Neural cell (in vitro differentiated cells): ENCODE measurements around the gene ADORA2A.

Source experiments
- CTCF ChIP-seq: fragments of 450-650 bp; IDR thresholded peaks from 2 replicates; pipeline ENCODE4 v1.5.1; 2014; ENCODE audit warnings: antibody characterized with exemption, mild to moderate bottlenecking, moderate library complexity; ENCODE audit not compliant: poor library complexity, severe bottlenecking
- EZH2 ChIP-seq: fragments of 200-600, 300-800 bp; shearing (Covaris generic), sonication (generic); IDR thresholded peaks from 2 replicates; pipeline ENCODE4 v1.6.1; 2014; ENCODE audit warnings: antibody characterized with exemption, low read length, borderline replicate concordance, mild to moderate bottlenecking; ENCODE audit not compliant: insufficient read depth, poor library complexity, severe bottlenecking
- POLR2AphosphoS5 ChIP-seq: IDR thresholded peaks from 2 replicates; pipeline ENCODE4 v1.6.1; 2012

GRCh38 chr22:24391836-24392217 lies 35.6 kb upstream of the ADORA2A start:
- TF ChIP-seq CTCF (no peak), POLR2AphosphoS5 (no peak), EZH2 (no peak)
